IPS-18a (cell line): ENCODE data around the gene ATP1A4.
"Not testable (repeated sequence)": the region's sequence is repeated elsewhere in the genome, so short reads cannot be mapped to it uniquely, and the experiment has no call there.

ENCODE experiments used
- H3K27ac ChIP-seq: one replicate; pipeline ENCODE4 v1.5.1; 2013; ENCODE audit warnings: low read length
- H3K27me3 ChIP-seq: one replicate; pipeline ENCODE4 v1.6.1; 2013; ENCODE audit warnings: mild to moderate bottlenecking, low read length; ENCODE audit not compliant: control insufficient read depth, insufficient read depth
- H3K36me3 ChIP-seq: one replicate; pipeline ENCODE4 v1.6.1; 2013; ENCODE audit warnings: low read depth, low read length; ENCODE audit not compliant: control insufficient read depth
- H3K4me1 ChIP-seq: one replicate; pipeline ENCODE4 v1.6.1; 2013; ENCODE audit warnings: low read depth, low read length; ENCODE audit not compliant: control insufficient read depth
- H3K4me3 ChIP-seq: one replicate; pipeline ENCODE4 v1.5.1; 2013; ENCODE audit warnings: low read length
- H3K9ac ChIP-seq: one replicate; pipeline ENCODE4 v1.6.1; 2013; ENCODE audit warnings: mild to moderate bottlenecking, low read length, moderate library complexity
- H3K9me3 ChIP-seq: one replicate; pipeline ENCODE4 v1.6.1; 2013; ENCODE audit warnings: low read depth, low read length; ENCODE audit not compliant: control insufficient read depth

Gene ATP1A4

GRCh38 chr1:160125746-160126145 lies 25.7 kb upstream of the ATP1A4 start:
- no peaks in the 10 kb centered on the region for H3K4me1 ChIP-seq
- H3K9ac ChIP-seq, result no peak overlapping the region
- no peak overlapping the region for H3K27ac ChIP-seq
- H3K36me3 ChIP-seq, result peaks cover 70% of the 10 kb centered on the region
- no peak overlapping the region for H3K4me3 ChIP-seq
- H3K27me3 ChIP-seq, result no peaks in the 10 kb centered on the region
- H3K9me3 ChIP-seq, result no peaks in the 10 kb centered on the region

GRCh38 chr1:160126342-160126741 lies 25.1 kb upstream of the ATP1A4 start:
- not testable (repeated sequence) for H3K27ac ChIP-seq, H3K9ac ChIP-seq, H3K9me3 ChIP-seq, H3K27me3 ChIP-seq, H3K4me3 ChIP-seq, H3K4me1 ChIP-seq
- H3K36me3 ChIP-seq, result peaks cover 76% of the 10 kb centered on the region

DNA sequence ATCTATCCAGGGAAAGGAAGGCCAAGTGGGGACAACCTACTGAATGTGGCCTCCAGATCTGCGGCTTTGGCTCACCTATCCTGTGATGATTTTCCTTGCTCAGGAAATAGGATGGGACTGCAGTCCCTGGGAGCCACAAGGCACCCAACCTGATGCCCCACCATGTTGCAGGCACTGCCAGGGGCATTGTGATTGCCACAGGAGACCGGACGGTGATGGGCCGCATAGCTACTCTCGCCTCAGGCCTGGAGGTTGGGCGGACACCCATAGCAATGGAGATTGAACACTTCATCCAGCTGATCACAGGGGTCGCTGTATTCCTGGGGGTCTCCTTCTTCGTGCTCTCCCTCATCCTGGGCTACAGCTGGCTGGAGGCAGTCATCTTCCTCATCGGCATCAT lies 24.0 kb upstream of the ATP1A4 start:
- no peaks in the 10 kb centered on the region for H3K27me3 ChIP-seq
- H3K9ac ChIP-seq, result no peak overlapping the region
- H3K27ac ChIP-seq, result no peak overlapping the region
- H3K36me3 ChIP-seq, result peaks cover 77% of the 10 kb centered on the region
- no peaks in the 10 kb centered on the region for H3K9me3 ChIP-seq
- no peak overlapping the region for H3K4me3 ChIP-seq
- no peaks in the 10 kb centered on the region for H3K4me1 ChIP-seq

DNA sequence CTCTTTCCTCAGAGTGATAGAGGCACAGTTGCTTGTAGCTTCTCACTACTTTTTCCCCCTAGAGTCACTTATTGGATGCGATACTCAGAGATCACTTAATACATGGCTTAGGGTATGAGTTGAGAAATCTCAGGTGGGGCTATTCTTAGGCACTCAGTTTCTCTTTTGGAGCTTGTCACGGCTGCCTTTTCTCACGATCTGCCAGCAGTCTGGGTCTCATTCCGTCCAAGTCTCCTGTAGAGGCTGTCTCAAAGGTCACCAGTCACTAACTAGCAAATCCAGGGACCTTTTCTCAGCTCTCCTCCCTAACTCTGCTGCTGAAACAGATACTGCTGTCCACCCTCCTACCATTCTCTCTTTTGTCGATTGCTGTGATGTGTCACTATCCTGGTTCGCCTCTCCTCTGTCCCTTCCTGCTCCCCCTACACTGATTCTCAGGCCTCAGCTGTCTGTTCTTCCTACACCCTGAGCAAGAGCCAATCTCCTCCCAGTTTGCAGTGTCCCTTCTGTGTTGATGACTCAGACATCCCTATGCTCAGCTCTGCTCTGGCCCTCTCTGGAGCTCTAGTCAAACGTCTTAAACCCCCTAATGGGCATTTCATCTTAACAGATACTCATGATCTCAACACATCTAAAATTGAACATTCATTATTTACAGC lies 23.4 kb upstream of the ATP1A4 start:
- H3K27ac ChIP-seq, result no peak overlapping the region
- no peaks in the 10 kb centered on the region for H3K9me3 ChIP-seq
- H3K27me3 ChIP-seq, result no peaks in the 10 kb centered on the region
- peaks cover 79% of the 10 kb centered on the region for H3K36me3 ChIP-seq
- no peak overlapping the region for H3K9ac ChIP-seq
- no peaks in the 10 kb centered on the region for H3K4me1 ChIP-seq
- H3K4me3 ChIP-seq, result no peak overlapping the region

- Histone ChIP-seq H3K27ac (no peak overlapping the region), H3K4me1 (no peaks in the 10 kb centered on the region), H3K9me3 (no peaks in the 10 kb centered on the region), H3K27me3 (no peaks in the 10 kb centered on the region), H3K9ac (no peak overlapping the region), H3K36me3 (peaks cover 73% of the 10 kb centered on the region), H3K4me3 (no peak overlapping the region)
These were observed 22.8 kb upstream of the ATP1A4 start for GRCh38 chr1:160128636-160129035.

DNA sequence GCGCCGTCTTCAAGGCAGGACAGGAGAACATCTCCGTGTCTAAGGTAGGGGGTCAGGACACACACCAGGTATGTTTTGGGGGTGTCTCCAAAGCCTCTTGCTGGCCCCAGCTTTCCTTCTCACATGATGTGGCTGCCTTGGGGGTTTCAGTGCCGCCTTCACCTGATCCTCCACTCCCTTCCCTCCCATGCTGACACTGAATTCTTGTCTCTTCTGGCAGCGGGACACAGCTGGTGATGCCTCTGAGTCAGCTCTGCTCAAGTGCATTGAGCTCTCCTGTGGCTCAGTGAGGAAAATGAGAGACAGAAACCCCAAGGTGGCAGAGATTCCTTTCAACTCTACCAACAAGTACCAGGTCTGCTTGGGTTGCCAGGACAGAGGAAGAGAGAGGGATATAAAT lies 22.4 kb upstream of the ATP1A4 start:
- H3K4me3 ChIP-seq, result no peak overlapping the region
- no peaks in the 10 kb centered on the region for H3K9me3 ChIP-seq
- no peak overlapping the region for H3K27ac ChIP-seq
- peaks cover 72% of the 10 kb centered on the region for H3K36me3 ChIP-seq
- no peak overlapping the region for H3K9ac ChIP-seq
- no peaks in the 10 kb centered on the region for H3K27me3 ChIP-seq
- no peaks in the 10 kb centered on the region for H3K4me1 ChIP-seq

DNA sequence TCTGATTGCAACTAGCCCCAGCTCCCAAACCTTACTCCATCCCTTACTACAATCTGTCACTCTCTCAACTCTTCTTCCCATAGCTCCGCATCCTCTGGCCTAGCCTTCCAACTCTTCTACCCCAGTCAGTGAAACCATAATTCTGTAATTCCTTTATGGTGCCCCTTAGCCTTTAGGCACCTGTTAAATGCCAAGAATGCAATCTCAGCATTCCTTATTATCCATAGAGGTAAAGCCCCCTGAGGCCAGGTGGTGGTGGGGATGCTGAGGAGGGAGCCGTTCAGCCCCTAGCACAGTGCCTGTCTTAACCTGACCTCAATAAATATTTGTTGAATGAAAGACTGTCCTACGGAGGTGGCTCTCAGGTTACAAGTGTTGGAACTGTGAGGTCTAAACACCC lies 21.8 kb upstream of the ATP1A4 start:
- Histone ChIP-seq H3K9ac (no peak overlapping the region), H3K27me3 (no peaks in the 10 kb centered on the region), H3K4me1 (no peaks in the 10 kb centered on the region), H3K36me3 (peaks cover 76% of the 10 kb centered on the region), H3K4me3 (no peak overlapping the region), H3K27ac (no peak overlapping the region), H3K9me3 (no peaks in the 10 kb centered on the region)

- H3K9me3 ChIP-seq, result no peaks in the 10 kb centered on the region
- H3K4me3 ChIP-seq, result no peak overlapping the region
- H3K36me3 ChIP-seq, result peaks cover 76% of the 10 kb centered on the region
- no peak overlapping the region for H3K9ac ChIP-seq
- no peak overlapping the region for H3K27ac ChIP-seq
- no peaks in the 10 kb centered on the region for H3K27me3 ChIP-seq
- H3K4me1 ChIP-seq, result no peaks in the 10 kb centered on the region
These were observed 21.4 kb upstream of the ATP1A4 start for GRCh38 chr1:160129966-160130365.

DNA sequence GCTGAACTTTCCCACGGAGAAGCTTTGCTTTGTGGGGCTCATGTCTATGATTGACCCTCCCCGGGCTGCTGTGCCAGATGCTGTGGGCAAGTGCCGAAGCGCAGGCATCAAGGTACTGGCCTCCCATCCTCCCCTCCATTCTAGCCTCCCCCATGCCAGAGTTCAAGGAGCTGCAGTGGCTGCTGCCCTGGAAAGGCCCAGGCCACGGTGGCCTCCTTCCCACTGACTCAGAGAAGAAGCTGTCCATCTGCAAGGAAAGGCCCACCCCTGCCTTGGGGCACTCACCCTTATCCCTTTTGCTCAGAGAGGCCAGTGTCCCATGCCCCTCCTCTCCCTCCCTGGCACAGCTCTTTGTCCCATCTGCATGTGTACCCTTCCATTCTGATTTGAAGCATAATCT lies 20.9 kb upstream of the ATP1A4 start:
- Histone ChIP-seq H3K9ac (no peak overlapping the region), H3K27me3 (no peaks in the 10 kb centered on the region), H3K9me3 (no peaks in the 10 kb centered on the region), H3K36me3 (peaks cover 76% of the 10 kb centered on the region), H3K4me3 (no peak overlapping the region), H3K4me1 (no peaks in the 10 kb centered on the region), H3K27ac (no peak overlapping the region)

DNA sequence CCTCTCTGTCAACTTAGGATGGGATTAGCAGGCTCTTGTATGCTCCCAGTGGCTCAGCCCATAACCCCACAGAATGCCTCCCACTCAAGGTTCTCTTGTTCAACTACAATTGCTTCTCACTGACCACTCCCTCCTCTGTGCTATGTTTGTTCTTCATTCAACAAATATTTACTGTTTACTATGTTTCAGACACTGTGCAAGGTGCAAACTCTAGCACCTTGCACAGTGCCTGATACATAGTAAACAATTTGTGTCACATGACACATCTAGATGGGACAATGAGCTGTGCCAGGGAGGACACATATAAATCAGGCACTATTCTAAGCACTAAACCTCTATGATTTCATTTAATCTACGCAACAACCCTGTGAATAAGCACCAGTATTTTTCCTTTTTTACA lies 20.5 kb upstream of the ATP1A4 start:
- H3K9ac ChIP-seq, result no peak overlapping the region
- peaks cover 76% of the 10 kb centered on the region for H3K36me3 ChIP-seq
- no peak overlapping the region for H3K27ac ChIP-seq
- H3K4me3 ChIP-seq, result no peak overlapping the region
- no peaks in the 10 kb centered on the region for H3K27me3 ChIP-seq
- H3K4me1 ChIP-seq, result no peaks in the 10 kb centered on the region
- H3K9me3 ChIP-seq, result no peaks in the 10 kb centered on the region

GRCh38 chr1:160131803-160132565 lies 19.4 kb upstream of the ATP1A4 start:
- H3K36me3 ChIP-seq, result peaks cover 77% of the 10 kb centered on the region
- H3K27ac ChIP-seq, result no peak overlapping the region
- H3K9ac ChIP-seq, result no peak overlapping the region
- H3K27me3 ChIP-seq, result no peaks in the 10 kb centered on the region
- H3K4me3 ChIP-seq, result no peak overlapping the region
- H3K9me3 ChIP-seq, result no peaks in the 10 kb centered on the region
- H3K4me1 ChIP-seq, result no peaks in the 10 kb centered on the region
